H1 (cell line): ENCODE results near the gene TSN. TPM values are rescaled to one million over a fixed set of nuclear protein-coding genes. Genes with fewer than 3 reads are reported as not detected.

Experiments
- CTCF ChIA-PET: fragments of 300-600 bp; sonication (Branson Sonifier 250); formaldehyde crosslinking; loops from one replicate; lab custom pipeline; 2021; ENCODE audit not compliant: partially characterized antibody; lab: Charles Lee
- POLR2A ChIA-PET: fragments of 300-600 bp; sonication (Branson Sonifier 250); formaldehyde crosslinking; loops from one replicate; lab custom pipeline; 2021; ENCODE audit warnings: inconsistent platforms; ENCODE audit not compliant: partially characterized antibody; lab: Charles Lee
- DNase-seq, 2 experiments: peaks; one replicate each; pipeline versions ENCODE4 v3.0.0 to v3.0.0-alpha.2; 2010 to 2022; ENCODE audit warnings: low spot score in 2 of 2, low read depth in 1 of 2, mixed read lengths in 1 of 2
- FAIRE-seq: peaks from 2 replicates; lab custom pipeline; 2011; peaks lifted over from hg19 to GRCh38; lab: Jason Lieb, UNC
- H2AFZ ChIP-seq: 2 replicates; pipeline ENCODE4 v1.8.1; 2012; ENCODE audit warnings: low read length, inconsistent platforms
- H2AK5ac ChIP-seq: 2 replicates; pipeline ENCODE4 v1.6.1; 2013; ENCODE audit warnings: low read depth, low read length
- H2BK120ac ChIP-seq: replicated peaks from 2 replicates; pipeline ENCODE3; 2013; ENCODE audit warnings: low read depth, low read length, inconsistent platforms
- H2BK12ac ChIP-seq: 2 replicates; pipeline ENCODE4 v1.6.1; 2013; ENCODE audit warnings: low read depth, low read length
- H2BK15ac ChIP-seq: 2 replicates; pipeline ENCODE4 v1.6.1; 2013; ENCODE audit warnings: low read length
- H2BK20ac ChIP-seq: 2 replicates; pipeline ENCODE4 v1.6.1; 2013; ENCODE audit warnings: low read length
- H2BK5ac ChIP-seq: 2 replicates; pipeline ENCODE4 v1.6.1; 2013; ENCODE audit warnings: low read depth, low read length
- H3K14ac ChIP-seq: 2 replicates; pipeline ENCODE4 v1.6.1; 2013; ENCODE audit warnings: inconsistent platforms; ENCODE audit not compliant: insufficient read length
- H3K18ac ChIP-seq: 2 replicates; pipeline ENCODE4 v1.6.1; 2013; ENCODE audit warnings: low read length; ENCODE audit errors: extremely low read depth
- H3K23ac ChIP-seq: 2 replicates; pipeline ENCODE4 v1.6.1; 2013; ENCODE audit warnings: inconsistent platforms; ENCODE audit not compliant: insufficient read length
- H3K23me2 ChIP-seq: 2 replicates; pipeline ENCODE4 v1.6.1; 2013; ENCODE audit warnings: low read depth, low read length
- H3K27ac ChIP-seq: 2 replicates; pipeline ENCODE4 v1.6.1; 2011; ENCODE audit warnings: low read depth, low read length, inconsistent platforms
- H3K27me3 ChIP-seq, 4 experiments: replicated peaks in 1 of 4; 1 replicate in 1 of 4; 2 replicates in 3 of 4; pipeline versions ENCODE4 v1.6.1 to v1.8.1; 2011 to 2013; ENCODE audit warnings: low read length in 3 of 4, mild to moderate bottlenecking in 3 of 4, inconsistent platforms in 2 of 4, mixed read lengths in 2 of 4, moderate library complexity in 1 of 4; ENCODE audit not compliant: control insufficient read depth in 3 of 4, insufficient read depth in 3 of 4; ENCODE audit errors: extremely low read depth in 1 of 4
- H3K36me3 ChIP-seq, 4 experiments: 2 replicates each; pipeline versions ENCODE4 v1.6.1 to v1.8.1; 2011 to 2013; ENCODE audit warnings: mild to moderate bottlenecking in 4 of 4, low read length in 3 of 4, moderate library complexity in 2 of 4, control low read depth in 1 of 4, inconsistent platforms in 1 of 4; ENCODE audit not compliant: insufficient read depth in 4 of 4, control insufficient read depth in 2 of 4
- H3K4ac ChIP-seq: replicated peaks from 2 replicates; pipeline ENCODE3; 2013; ENCODE audit warnings: low read length, low read depth, mixed read lengths, inconsistent platforms; ENCODE audit not compliant: insufficient read length
- H3K4me1 ChIP-seq, 4 experiments: replicated peaks in 1 of 4; 1 replicate in 1 of 4; 2 replicates in 3 of 4; pipeline versions ENCODE4 v1.6.1 to v1.8.1; 2011 to 2013; ENCODE audit warnings: low read length in 3 of 4, inconsistent platforms in 2 of 4, mixed read lengths in 1 of 4; ENCODE audit not compliant: insufficient read depth in 4 of 4, control insufficient read depth in 3 of 4
- H3K4me2 ChIP-seq, 2 experiments: 2 replicates each; pipeline versions ENCODE4 v1.6.1 to v1.8.1; 2011 to 2013; ENCODE audit warnings: low read depth in 2 of 2, low read length in 2 of 2, control low read depth in 1 of 2, inconsistent platforms in 1 of 2, mild to moderate bottlenecking in 1 of 2; ENCODE audit not compliant: insufficient read depth in 1 of 2
- H3K4me3 ChIP-seq, 4 experiments: fragments of 200-600, 300-600 bp in 1 of 4; sonication (generic), shearing (Covaris generic), sonication (Bioruptor Twin) in 1 of 4; 2 replicates each; pipeline versions ENCODE4 v1.5.1 to v1.8.1; 2011 to 2016; ENCODE audit warnings: low read length in 4 of 4, low read depth in 3 of 4, control low read depth in 2 of 4, inconsistent platforms in 2 of 4, mild to moderate bottlenecking in 2 of 4, mixed read lengths in 1 of 4, moderate library complexity in 1 of 4; ENCODE audit not compliant: insufficient read depth in 2 of 4; ENCODE audit errors: extremely low read depth in 1 of 4
- H3K56ac ChIP-seq: replicated peaks from 2 replicates; pipeline ENCODE3; 2013; ENCODE audit warnings: low read depth, mild to moderate bottlenecking, mixed read lengths, low read length, inconsistent platforms; ENCODE audit not compliant: insufficient read length
- H3K79me1 ChIP-seq: 2 replicates; pipeline ENCODE4 v1.6.1; 2013; ENCODE audit warnings: low read depth, low read length, control low read depth
- H3K79me2 ChIP-seq, 2 experiments: 2 replicates each; pipeline versions ENCODE4 v1.6.1 to v1.8.1; 2012 to 2013; ENCODE audit warnings: low read length in 2 of 2, mild to moderate bottlenecking in 2 of 2, inconsistent platforms in 1 of 2; ENCODE audit not compliant: insufficient read depth in 2 of 2, control insufficient read depth in 1 of 2
- H3K9ac ChIP-seq, 4 experiments: replicated peaks in 1 of 4; 1 replicate in 1 of 4; 2 replicates in 3 of 4; pipeline versions ENCODE4 v1.6.1 to v1.8.1; 2011 to 2013; ENCODE audit warnings: low read depth in 3 of 4, low read length in 3 of 4, control low read depth in 2 of 4, mild to moderate bottlenecking in 2 of 4, moderate library complexity in 2 of 4, inconsistent platforms in 1 of 4; ENCODE audit errors: extremely low read depth in 1 of 4
- H3K9me3 ChIP-seq, 2 experiments: 2 replicates each; pipeline versions ENCODE4 v1.6.1 to v1.8.1; 2012 to 2013; ENCODE audit warnings: mild to moderate bottlenecking in 2 of 2, moderate library complexity in 2 of 2, control low read depth in 1 of 2, inconsistent platforms in 1 of 2, low read depth in 1 of 2, low read length in 1 of 2, mixed read lengths in 1 of 2; ENCODE audit not compliant: insufficient read depth in 2 of 2
- H4K20me1 ChIP-seq, 2 experiments: replicated peaks in 1 of 2; 2 replicates each; pipeline versions ENCODE3 to v1.8.1; 2011 to 2013; ENCODE audit warnings: inconsistent platforms in 2 of 2, low read length in 2 of 2, mild to moderate bottlenecking in 1 of 2; ENCODE audit not compliant: insufficient read depth in 2 of 2, control insufficient read depth in 1 of 2
- H4K5ac ChIP-seq: 2 replicates; pipeline ENCODE4 v1.6.1; 2013; ENCODE audit warnings: low read length, low read depth, mixed read lengths, inconsistent platforms; ENCODE audit not compliant: insufficient read length
- H4K8ac ChIP-seq: 2 replicates; pipeline ENCODE4 v1.8.0; 2013; ENCODE audit warnings: mild to moderate bottlenecking, moderate library complexity, low read length, inconsistent platforms; ENCODE audit not compliant: insufficient read depth; ENCODE audit errors: extremely low read depth
- H4K91ac ChIP-seq: replicated peaks from 2 replicates; pipeline ENCODE3; 2013; ENCODE audit warnings: low read length, mixed read lengths, inconsistent platforms; ENCODE audit not compliant: insufficient read length
- CBX5 ChIP-seq: fragments of 300-800, 300-1000 bp; sonication (generic); IDR thresholded peaks from 2 replicates; pipeline ENCODE4 v1.7.1; 2016; ENCODE audit warnings: antibody characterized with exemption, low read length, low read depth
- CHD1 ChIP-seq: IDR thresholded peaks from 2 replicates; pipeline ENCODE4 v1.6.1; 2012; ENCODE audit warnings: low read depth, low read length, improper control_type of control experiment
- EZH2 ChIP-seq: fragments of 200-600 bp; sonication (generic); IDR thresholded peaks from 2 replicates; pipeline ENCODE4 v1.7.1; 2012; ENCODE audit warnings: low read depth, mild to moderate bottlenecking, moderate library complexity, low read length, inconsistent platforms; ENCODE audit not compliant: severe bottlenecking
- KDM4A ChIP-seq: IDR thresholded peaks from one replicate; pipeline ENCODE4 v1.7.1; 2012; ENCODE audit warnings: low read depth, mild to moderate bottlenecking, moderate library complexity, low read length, inconsistent platforms; ENCODE audit not compliant: severe bottlenecking
- KDM5A ChIP-seq: fragments of 200-600 bp; IDR thresholded peaks from 2 replicates; pipeline ENCODE4 v1.7.1; 2012; ENCODE audit warnings: mild to moderate bottlenecking, low read length, inconsistent platforms, mixed read lengths
- USF2 ChIP-seq: IDR thresholded peaks from 2 replicates; pipeline ENCODE4 v1.6.1; 2011; ENCODE audit warnings: low read length, improper control_type of control experiment
- WGBS, 2 experiments: shearing (Covaris generic) in 1 of 2; methylation state at CpG; one replicate each; pipeline versions ENCODE4 v1.1.6 to v1.1.7; 2013 to 2015; ENCODE audit warnings: low lambda C conversion rate in 2 of 2, mixed read lengths in 2 of 2, inconsistent platforms in 1 of 2, low coverage in 1 of 2, missing lambda C conversion rate in 1 of 2; ENCODE audit not compliant: insufficient replicate concordance in 2 of 2, insufficient coverage in 1 of 2, insufficient read length in 1 of 2; ENCODE audit errors: extremely low coverage in 1 of 2, missing lambda C conversion rate in 1 of 2; 5-methylcytosine and 5-hydroxymethylcytosine counted together
- polyA plus RNA-seq, 7 experiments: library from polyadenylated mRNA; depleted of rRNA in 3 of 7; stranded (reverse) in 5 of 7; unstranded in 2 of 7; fragments of >200 nt in 5 of 7; fragments of 200-250 nt in 2 of 7; gene quantifications; 1 replicate in 5 of 7; 2 replicates in 1 of 7; 4 replicates in 1 of 7; pipeline versions ENCODE4 v1.2.1 to v1.2.3, GENCODE V29; 2011 to 2013; ENCODE audit warnings: missing spikeins in 2 of 7, mixed read lengths in 2 of 7
- total RNA-seq: library from RNA; stranded (reverse); fragmentation: NEBNext Ultra II Directional; extraction: Animal tissue kit (Norgen Biotek cat#: 25700); gene quantifications from 2 replicates; pipeline ENCODE4 v1.2.1, GENCODE V29; 2021

Gene TSN
- total and polyA plus RNA-seq, 2 of the 8 experiments (the other 6 are each of a cell fraction or from before 2014, with no cell fraction given): 44.4 to 96.1 TPM

GRCh38 chr2:121741450-121741849 lies 14.0 kb upstream of the TSN start:
- WGBS, 2 experiments: 87% methylated on average over 3 of the region's 3 CpGs; no CpG with 5 or more reads in 1 of the 2 experiments
- H3K27ac ChIP-seq: no peak overlapping the region

More at GRCh38 chr2:121741450-121741849, 14.0 kb upstream of the TSN start:
- H2BK20ac ChIP-seq: no peak overlapping the region
- H3K4me2 ChIP-seq: no peak overlapping the region
- no peaks in the 10 kb centered on the region; the same call in 1 of the 2 replicates for H3K23me2 ChIP-seq
- POLR2A ChIA-PET: interaction anchor here (1.8 kb wide), 1 partner anchor 31 kb away, joined by 5 read pairs; no protein-coding TSS in a partner anchor
- H3K14ac ChIP-seq: no peak overlapping the region
- no peak overlapping the region for H2BK15ac ChIP-seq
- TF ChIP-seq KDM4A (no peak), USF2 (no peak), EZH2 (no peak), CHD1 (no peak), CBX5 (no peak), KDM5A (no peak)
- H3K18ac ChIP-seq: no peak overlapping the region
- H2BK120ac ChIP-seq: no peak overlapping the region
- no peak overlapping the region for H2BK12ac ChIP-seq
- no peak overlapping the region for H3K4ac ChIP-seq
- no peaks in the 10 kb centered on the region for H3K9me3 ChIP-seq
- H3K36me3 ChIP-seq: no peaks in the 10 kb centered on the region
- H3K56ac ChIP-seq: no peak overlapping the region
- CTCF ChIA-PET: no interaction called here
- no peak overlapping the region for H2AK5ac ChIP-seq
- no peak overlapping the region for H3K9ac ChIP-seq
- H2AFZ ChIP-seq: 0 out of 2 replicates have a peak overlapping the region, but pooled peaks have one; percentile 29
- H4K20me1 ChIP-seq: no peaks in the 10 kb centered on the region
- H4K8ac ChIP-seq: no peak overlapping the region
- H3K23ac ChIP-seq: no peak overlapping the region
- H2BK5ac ChIP-seq: no peak overlapping the region
- H3K79me1 ChIP-seq: no peaks in the 10 kb centered on the region
- H3K27me3 ChIP-seq: no peaks in the 10 kb centered on the region
- FAIRE-seq: no peak
- no peak overlapping the region for H4K5ac ChIP-seq
- no peak overlapping the region for H4K91ac ChIP-seq
- peaks cover 0 to 3% (median 0%) of the 10 kb centered on the region in 4 experiments; a peak in 1 of 7 replicates for H3K4me1 ChIP-seq
- H3K4me3 ChIP-seq: no peak overlapping the region
- H3K79me2 ChIP-seq: peaks cover 0 to under 1% of the 10 kb centered on the region in 2 experiments; a peak in 1 of 4 replicates
- DNase-seq: peak in 1 of 2 experiments; percentile 32
